Neural cell (in vitro differentiated cells): ENCODE data around the gene CA11.

Source experiments
- EP300 ChIP-seq: fragments of 450-650 bp; conservative IDR thresholded peaks from 2 replicates; pipeline ENCODE4 v1.6.1; 2014; ENCODE audit warnings: antibody characterized with exemption, mild to moderate bottlenecking, moderate library complexity; ENCODE audit not compliant: poor library complexity, severe bottlenecking
- EZH2 ChIP-seq: fragments of 200-600, 300-800 bp; shearing (Covaris generic), sonication (generic); IDR thresholded peaks from 2 replicates; pipeline ENCODE4 v1.6.1; 2014; ENCODE audit warnings: antibody characterized with exemption, low read length, borderline replicate concordance, mild to moderate bottlenecking; ENCODE audit not compliant: insufficient read depth, poor library complexity, severe bottlenecking
- MXI1 ChIP-seq: fragments of 450-650 bp; conservative IDR thresholded peaks from 2 replicates; pipeline ENCODE4 v1.6.1; 2014; ENCODE audit warnings: antibody characterized with exemption, mild to moderate bottlenecking; ENCODE audit not compliant: poor library complexity, severe bottlenecking
- POLR2AphosphoS5 ChIP-seq: IDR thresholded peaks from 2 replicates; pipeline ENCODE4 v1.6.1; 2012
- RAD21 ChIP-seq: fragments of 450-650 bp; conservative IDR thresholded peaks from 2 replicates; pipeline ENCODE4 v1.6.1; 2014; ENCODE audit warnings: antibody characterized with exemption, mild to moderate bottlenecking, moderate library complexity
- SMC3 ChIP-seq: fragments of 450-650 bp; conservative IDR thresholded peaks from 2 replicates; pipeline ENCODE4 v1.6.1; 2014; ENCODE audit warnings: antibody characterized with exemption, mild to moderate bottlenecking, moderate library complexity; ENCODE audit not compliant: poor library complexity
- TAF1 ChIP-seq: IDR thresholded peaks from 2 replicates; pipeline ENCODE4 v1.6.1; 2012; ENCODE audit warnings: low read depth
- TF ChIP-seq, protein P1 (sequence below): IDR thresholded peaks from 2 replicates; pipeline ENCODE4 v1.6.1; 2012; ENCODE audit warnings: borderline replicate concordance
- TF ChIP-seq, protein P2 (sequence below): fragments of 450-650 bp; IDR thresholded peaks from 2 replicates; pipeline ENCODE4 v1.5.1; 2014; ENCODE audit warnings: antibody characterized with exemption, mild to moderate bottlenecking, moderate library complexity; ENCODE audit not compliant: poor library complexity, severe bottlenecking

DNA sequence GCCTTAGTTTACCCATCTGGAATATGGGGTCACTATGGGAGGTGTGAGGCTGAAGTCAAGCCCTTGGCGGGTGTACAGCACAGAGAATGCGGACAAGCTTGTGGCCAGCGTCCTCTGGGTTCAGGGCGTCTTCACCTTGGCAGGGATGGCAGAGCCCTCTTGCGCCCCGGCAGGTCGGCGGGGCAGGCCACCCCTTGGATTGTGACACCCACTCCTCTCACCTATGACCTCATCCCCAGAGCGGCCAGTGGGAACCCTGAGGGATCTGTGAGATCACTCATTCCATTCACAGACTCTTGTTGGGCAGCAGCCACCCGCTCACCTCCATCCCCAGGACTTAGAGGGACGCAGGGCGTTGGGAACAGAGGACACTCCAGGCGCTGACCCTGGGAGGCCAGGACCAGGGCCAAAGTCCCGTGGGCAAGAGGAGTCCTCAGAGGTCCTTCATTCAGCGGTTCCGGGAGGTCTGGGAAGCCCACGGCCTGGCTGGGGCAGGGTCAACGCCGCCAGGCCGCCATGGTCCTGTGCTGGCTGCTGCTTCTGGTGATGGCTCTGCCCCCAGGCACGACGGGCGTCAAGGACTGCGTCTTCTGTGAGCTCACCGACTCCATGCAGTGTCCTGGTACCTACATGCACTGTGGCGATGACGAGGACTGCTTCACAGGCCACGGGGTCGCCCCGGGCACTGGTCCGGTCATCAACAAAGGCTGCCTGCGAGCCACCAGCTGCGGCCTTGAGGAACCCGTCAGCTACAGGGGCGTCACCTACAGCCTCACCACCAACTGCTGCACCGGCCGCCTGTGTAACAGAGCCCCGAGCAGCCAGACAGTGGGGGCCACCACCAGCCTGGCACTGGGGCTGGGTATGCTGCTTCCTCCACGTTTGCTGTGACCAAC is 39.3 kb downstream of the CA11 start, which contains the start of gene SPACA4:
- TF ChIP-seq, protein P1, sequence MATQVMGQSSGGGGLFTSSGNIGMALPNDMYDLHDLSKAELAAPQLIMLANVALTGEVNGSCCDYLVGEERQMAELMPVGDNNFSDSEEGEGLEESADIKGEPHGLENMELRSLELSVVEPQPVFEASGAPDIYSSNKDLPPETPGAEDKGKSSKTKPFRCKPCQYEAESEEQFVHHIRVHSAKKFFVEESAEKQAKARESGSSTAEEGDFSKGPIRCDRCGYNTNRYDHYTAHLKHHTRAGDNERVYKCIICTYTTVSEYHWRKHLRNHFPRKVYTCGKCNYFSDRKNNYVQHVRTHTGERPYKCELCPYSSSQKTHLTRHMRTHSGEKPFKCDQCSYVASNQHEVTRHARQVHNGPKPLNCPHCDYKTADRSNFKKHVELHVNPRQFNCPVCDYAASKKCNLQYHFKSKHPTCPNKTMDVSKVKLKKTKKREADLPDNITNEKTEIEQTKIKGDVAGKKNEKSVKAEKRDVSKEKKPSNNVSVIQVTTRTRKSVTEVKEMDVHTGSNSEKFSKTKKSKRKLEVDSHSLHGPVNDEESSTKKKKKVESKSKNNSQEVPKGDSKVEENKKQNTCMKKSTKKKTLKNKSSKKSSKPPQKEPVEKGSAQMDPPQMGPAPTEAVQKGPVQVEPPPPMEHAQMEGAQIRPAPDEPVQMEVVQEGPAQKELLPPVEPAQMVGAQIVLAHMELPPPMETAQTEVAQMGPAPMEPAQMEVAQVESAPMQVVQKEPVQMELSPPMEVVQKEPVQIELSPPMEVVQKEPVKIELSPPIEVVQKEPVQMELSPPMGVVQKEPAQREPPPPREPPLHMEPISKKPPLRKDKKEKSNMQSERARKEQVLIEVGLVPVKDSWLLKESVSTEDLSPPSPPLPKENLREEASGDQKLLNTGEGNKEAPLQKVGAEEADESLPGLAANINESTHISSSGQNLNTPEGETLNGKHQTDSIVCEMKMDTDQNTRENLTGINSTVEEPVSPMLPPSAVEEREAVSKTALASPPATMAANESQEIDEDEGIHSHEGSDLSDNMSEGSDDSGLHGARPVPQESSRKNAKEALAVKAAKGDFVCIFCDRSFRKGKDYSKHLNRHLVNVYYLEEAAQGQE, result no peak
- TF ChIP-seq, protein P2, sequence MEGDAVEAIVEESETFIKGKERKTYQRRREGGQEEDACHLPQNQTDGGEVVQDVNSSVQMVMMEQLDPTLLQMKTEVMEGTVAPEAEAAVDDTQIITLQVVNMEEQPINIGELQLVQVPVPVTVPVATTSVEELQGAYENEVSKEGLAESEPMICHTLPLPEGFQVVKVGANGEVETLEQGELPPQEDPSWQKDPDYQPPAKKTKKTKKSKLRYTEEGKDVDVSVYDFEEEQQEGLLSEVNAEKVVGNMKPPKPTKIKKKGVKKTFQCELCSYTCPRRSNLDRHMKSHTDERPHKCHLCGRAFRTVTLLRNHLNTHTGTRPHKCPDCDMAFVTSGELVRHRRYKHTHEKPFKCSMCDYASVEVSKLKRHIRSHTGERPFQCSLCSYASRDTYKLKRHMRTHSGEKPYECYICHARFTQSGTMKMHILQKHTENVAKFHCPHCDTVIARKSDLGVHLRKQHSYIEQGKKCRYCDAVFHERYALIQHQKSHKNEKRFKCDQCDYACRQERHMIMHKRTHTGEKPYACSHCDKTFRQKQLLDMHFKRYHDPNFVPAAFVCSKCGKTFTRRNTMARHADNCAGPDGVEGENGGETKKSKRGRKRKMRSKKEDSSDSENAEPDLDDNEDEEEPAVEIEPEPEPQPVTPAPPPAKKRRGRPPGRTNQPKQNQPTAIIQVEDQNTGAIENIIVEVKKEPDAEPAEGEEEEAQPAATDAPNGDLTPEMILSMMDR, result no peak
- TF ChIP-seq EZH2 (no peak), RAD21 (no peak), TAF1 (no peak), EP300 (no peak), MXI1 (no peak), POLR2AphosphoS5 (no peak), SMC3 (no peak)
